Activated naive CD8-positive, alpha-beta T cell treated with anti-CD3 and anti-CD28 coated beads, Interleukin-2, amount 10 ng/mL, durations not matched to agents 7 days and 5 days (primary cell): Measurements from ENCODE around the gene GNB3. TPM values are rescaled to one million over a fixed set of nuclear protein-coding genes. Genes with fewer than 3 reads are reported as not detected.
"Not testable (repeated sequence)": the region's sequence is repeated elsewhere in the genome, so short reads cannot be mapped to it uniquely, and the experiment has no call there.

Source experiments
- ATAC-seq: fragments of 150-1000 bp; cut with Tn5 transposase; one replicate; pipeline ENCODE4 v1.10.0; 2021; ENCODE audit warnings: low read depth, moderate library complexity
- POLR2A ChIA-PET: fragments of 350-600 bp; sonication (Branson Sonifier 250); formaldehyde crosslinking; loops from one replicate; lab custom pipeline; 2021; ENCODE audit warnings: antibody characterized with exemption; lab: Charles Lee
- DNase-seq: peaks from one replicate; pipeline ENCODE4 v3.0.0; 2021
- H3K27ac Mint-ChIP-seq: one replicate; pipeline ENCODE4 v1.8.0; 2022; ENCODE audit warnings: mild to moderate bottlenecking, mixed read lengths
- H3K27me3 Mint-ChIP-seq: one replicate; pipeline ENCODE4 v1.8.0; 2022; ENCODE audit warnings: mild to moderate bottlenecking, moderate library complexity, mixed read lengths
- H3K36me3 Mint-ChIP-seq: one replicate; pipeline ENCODE4 v1.8.0; 2021; ENCODE audit warnings: mild to moderate bottlenecking, mixed read lengths
- H3K4me1 Mint-ChIP-seq: one replicate; pipeline ENCODE4 v1.8.0; 2021; ENCODE audit warnings: mixed read lengths
- H3K4me3 Mint-ChIP-seq: one replicate; pipeline ENCODE4 v1.8.0; 2022; ENCODE audit warnings: mild to moderate bottlenecking, moderate library complexity, mixed read lengths
- H3K9me3 Mint-ChIP-seq: one replicate; pipeline ENCODE4 v1.8.0; 2021; ENCODE audit warnings: mixed read lengths
- total RNA-seq, 2 experiments: library from RNA; stranded (reverse); gene quantifications; one replicate each; pipeline ENCODE4 v1.2.3, GENCODE V29; 2021

GNB3 gene
- total RNA-seq, 2 experiments from 2014 or later, result 2.6 to 3.1 TPM

- H3K9me3 Mint-ChIP-seq, result not testable (repeated sequence)
- POLR2A ChIA-PET, result interaction anchor here (0.7 to 4.6 kb wide), 4 partner anchors 12 to 148 kb away, joined by 3 to 27 read pairs (median 8); partner anchors contain the start of gene LPCAT3
- H3K36me3 Mint-ChIP-seq, result peaks cover 31% of the 10 kb centered on the region
These were observed 29.6 kb downstream of the GNB3 start for GRCh38 chr12:6870304-6870703.

DNA sequence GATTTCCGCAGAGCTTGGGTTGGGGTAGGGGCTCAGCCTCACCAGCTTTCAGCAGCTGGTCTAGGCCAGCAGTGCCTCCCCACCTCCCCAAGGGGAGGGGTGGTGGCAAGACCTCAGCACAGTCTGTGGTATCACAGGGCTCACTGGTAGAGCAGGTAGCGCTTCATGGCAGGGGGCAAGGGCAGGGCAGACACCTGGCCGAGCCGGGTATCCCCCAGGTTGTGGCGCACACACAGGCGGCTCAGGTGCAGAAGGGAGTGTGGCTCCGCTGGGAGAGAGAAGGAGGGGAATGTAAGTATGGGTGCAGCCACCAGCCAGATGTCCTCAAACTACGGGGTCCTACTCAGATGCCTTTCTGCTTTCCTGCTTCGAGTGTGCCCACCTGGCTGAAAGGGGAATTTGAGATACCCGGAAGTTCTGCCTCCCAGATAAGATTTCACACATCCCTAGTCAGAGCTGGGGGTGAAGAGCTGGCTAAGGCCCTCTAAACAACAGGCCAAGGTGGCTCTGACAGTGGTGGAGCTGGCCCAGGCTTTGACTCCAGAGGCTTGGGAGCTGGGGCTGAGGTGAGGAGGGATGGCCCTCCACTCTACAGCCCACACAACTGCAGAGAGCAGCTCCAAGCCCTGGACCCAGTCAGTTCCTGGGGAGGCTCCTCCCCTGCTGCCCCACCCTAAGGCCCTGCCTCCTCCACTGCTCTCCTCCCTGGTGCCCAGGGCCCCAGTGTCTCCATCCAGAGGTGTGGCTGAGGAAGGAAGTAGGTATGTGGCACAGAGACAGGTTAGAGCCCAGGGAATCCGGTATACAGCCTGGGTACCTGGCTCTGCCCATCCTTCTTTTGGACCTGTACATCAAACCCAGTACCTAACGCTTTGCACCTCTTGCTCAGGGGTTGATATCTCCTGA lies 30.6 kb downstream of the GNB3 start:
- Mint-ChIP-seq H3K27me3 (no peaks in the 10 kb centered on the region), H3K27ac (peak overlapping the region; percentile 93), H3K9me3 (no peaks in the 10 kb centered on the region), H3K4me1 (peaks cover 48% of the 10 kb centered on the region), H3K36me3 (peaks cover 35% of the 10 kb centered on the region), H3K4me3 (peak overlapping the region; percentile 94)
- POLR2A ChIA-PET, result interaction anchor here (0.6 to 4.7 kb wide), 11 partner anchors 11 to 237 kb away, joined by 3 to 78 read pairs (median 17); partner anchors contain the start of genes C12orf57, CDCA3, ENO2 and LPCAT3
- DNase-seq, result peak; percentile 56
- ATAC-seq, result peak; percentile 16

More at GRCh38 chr12:6870304-6870703, 29.6 kb downstream of the GNB3 start:
- ATAC-seq, H3K27me3 Mint-ChIP-seq, DNase-seq: not testable (repeated sequence)
- H3K4me3 Mint-ChIP-seq, result peak overlapping the region; percentile 94
- H3K27ac Mint-ChIP-seq, result peak overlapping the region; percentile 63
- H3K4me1 Mint-ChIP-seq, result peaks cover 44% of the 10 kb centered on the region

GRCh38 chr12:6872073-6873048 lies 31.6 kb downstream of the GNB3 start:
- POLR2A ChIA-PET, result interaction anchor here (0.6 to 4.7 kb wide), 28 partner anchors 10 to 409 kb away, joined by 3 to 78 read pairs (median 5); partner anchors contain the start of genes C12orf57, CDCA3, COPS7A and ENO2
- peak; percentile 27 for ATAC-seq

GRCh38 chr12:6873094-6874014 lies 32.6 kb downstream of the GNB3 start, which contains the start of gene SPSB2:
Gene SPSB2, minus strand, starts transcription at chr12:6873303. Its CDS starts 402 bp downstream, at chr12:6872901.
- H3K27ac Mint-ChIP-seq, result peak within 1 kb of the TSS; percentile 93
- DNase-seq (peak; percentile 100), ATAC-seq (peak; percentile 78)
- peaks cover 48% of the 10 kb centered on the region for H3K4me1 Mint-ChIP-seq
- no peaks in the 10 kb centered on the region for H3K27me3 Mint-ChIP-seq
- POLR2A ChIA-PET, result interaction anchor here (0.6 to 4.7 kb wide), 28 partner anchors 9 to 410 kb away, joined by 3 to 78 read pairs (median 5); partner anchors contain the start of genes C12orf57, CDCA3, COPS7A and ENO2
- H3K36me3 Mint-ChIP-seq, result peaks cover 32% of the 10 kb centered on the region
- H3K4me3 Mint-ChIP-seq, result peak within 1 kb of the TSS; percentile 94
- H3K9me3 Mint-ChIP-seq, result no peaks in the 10 kb centered on the region

More at GRCh38 chr12:6872073-6873048, 31.6 kb downstream of the GNB3 start:
- Mint-ChIP-seq H3K4me1 (peaks cover 48% of the 10 kb centered on the region), H3K36me3 (peaks cover 37% of the 10 kb centered on the region), H3K4me3 (peak overlapping the region; percentile 94), H3K9me3 (no peaks in the 10 kb centered on the region), H3K27ac (peak overlapping the region; percentile 93), H3K27me3 (no peaks in the 10 kb centered on the region)
- DNase-seq, result peak; percentile 95

DNA sequence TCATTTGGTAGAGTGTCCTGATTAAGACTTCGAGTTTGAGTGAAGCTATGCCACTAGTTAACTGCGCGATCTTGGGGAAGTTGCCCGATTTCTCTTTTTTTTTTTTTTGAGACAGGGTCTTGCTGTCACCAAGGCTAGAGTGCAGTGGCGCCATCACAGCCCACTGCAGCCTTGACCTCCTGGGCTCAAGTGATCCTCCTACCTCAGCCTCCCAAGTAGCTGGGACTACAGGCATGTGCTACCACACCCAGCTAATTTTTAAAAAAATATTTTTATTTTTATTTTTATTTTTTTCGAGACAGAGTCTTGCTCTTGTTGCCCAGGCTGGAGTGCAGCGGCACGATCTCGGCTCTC lies 33.3 kb downstream of the GNB3 start:
- not testable (repeated sequence) for H3K27me3 Mint-ChIP-seq
- peak overlapping the region; percentile 94 for H3K4me3 Mint-ChIP-seq

DNA sequence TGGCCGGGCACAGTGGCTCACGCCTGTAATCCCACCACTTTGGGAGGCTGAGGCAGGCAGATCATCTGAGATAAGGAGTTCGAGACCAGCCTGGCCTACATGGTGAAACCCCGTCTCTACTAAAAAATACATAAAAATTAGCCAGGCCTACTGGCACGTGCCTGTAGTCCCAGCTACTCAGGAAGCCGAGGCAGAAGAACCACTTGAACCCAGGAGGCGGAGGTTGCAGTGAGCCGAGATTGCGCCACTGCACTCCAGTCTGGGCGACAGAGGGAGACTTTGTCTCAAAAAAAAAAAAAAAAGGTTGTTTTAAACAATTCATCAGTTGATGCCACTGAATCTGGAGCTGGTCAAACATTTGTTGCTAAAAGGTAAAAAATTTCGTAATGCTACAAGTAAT lies 39.1 kb downstream of the GNB3 start:
- not testable (repeated sequence) for H3K27ac Mint-ChIP-seq, DNase-seq, ATAC-seq, H3K27me3 Mint-ChIP-seq, H3K9me3 Mint-ChIP-seq, H3K4me3 Mint-ChIP-seq, H3K4me1 Mint-ChIP-seq
- POLR2A ChIA-PET, result interaction anchor here (3.4 kb wide), 1 partner anchor 11 kb away, joined by 14 read pairs; no protein-coding TSS in a partner anchor
- H3K36me3 Mint-ChIP-seq, result peaks cover 15% of the 10 kb centered on the region

More for the DNA sequence above, 33.3 kb downstream of the GNB3 start:
- ATAC-seq, H3K9me3 Mint-ChIP-seq, DNase-seq: not testable (repeated sequence)
- Mint-ChIP-seq H3K36me3 (peaks cover 26% of the 10 kb centered on the region), H3K27ac (peak overlapping the region; percentile 89), H3K4me1 (peaks cover 44% of the 10 kb centered on the region)
- POLR2A ChIA-PET, result interaction anchor here (0.6 to 4.7 kb wide), 8 partner anchors 18 to 323 kb away, joined by 3 to 78 read pairs (median 26); partner anchors contain the start of genes C12orf57, CDCA3, LRRC23 and PTPN6

GRCh38 chr12:6883252-6883651 lies 42.5 kb downstream of the GNB3 start:
- H3K27ac Mint-ChIP-seq, result no peak overlapping the region
- peaks cover 9% of the 10 kb centered on the region for H3K36me3 Mint-ChIP-seq

DNA sequence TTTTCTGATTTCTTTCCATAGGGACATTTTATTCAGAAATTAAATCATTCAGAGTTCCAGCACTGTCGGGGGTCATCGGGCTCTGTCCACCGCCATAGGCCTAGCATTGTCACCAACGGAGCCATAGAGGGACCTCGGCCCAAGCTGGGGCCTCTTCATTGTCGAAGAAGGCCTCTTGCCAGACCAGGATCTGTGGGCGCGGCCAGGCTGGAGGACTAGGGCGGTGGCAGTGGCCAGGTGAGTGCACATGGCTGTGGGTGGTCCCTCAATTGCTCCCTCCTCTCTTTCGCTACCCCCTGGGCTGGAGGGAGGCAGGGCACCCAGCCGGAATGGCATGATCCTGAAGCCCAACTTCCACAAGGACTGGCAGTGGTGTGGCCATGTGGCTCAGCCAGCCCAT lies 43.0 kb downstream of the GNB3 start:
- Mint-ChIP-seq H3K4me1 (peaks cover 2% of the 10 kb centered on the region), H3K27me3 (no peaks in the 10 kb centered on the region), H3K36me3 (peaks cover 9% of the 10 kb centered on the region), H3K4me3 (no peak overlapping the region), H3K9me3 (no peaks in the 10 kb centered on the region), H3K27ac (no peak overlapping the region)
- DNase-seq (no peak), ATAC-seq (no peak)
- POLR2A ChIA-PET, result interaction anchor here (0.6 kb wide), 2 partner anchors 37 to 48 kb away, joined by 3 read pairs; no protein-coding TSS in a partner anchor

More at GRCh38 chr12:6883252-6883651, 42.5 kb downstream of the GNB3 start:
- no peaks in the 10 kb centered on the region for H3K9me3 Mint-ChIP-seq
- ATAC-seq, result no peak
- POLR2A ChIA-PET, result interaction anchor here (0.6 kb wide), 1 partner anchor 48 kb away, joined by 3 read pairs; no protein-coding TSS in a partner anchor
- H3K4me3 Mint-ChIP-seq, result no peak overlapping the region
- H3K27me3 Mint-ChIP-seq, result no peaks in the 10 kb centered on the region
- no peak for DNase-seq
- H3K4me1 Mint-ChIP-seq, result peaks cover under 1% of the 10 kb centered on the region

DNA sequence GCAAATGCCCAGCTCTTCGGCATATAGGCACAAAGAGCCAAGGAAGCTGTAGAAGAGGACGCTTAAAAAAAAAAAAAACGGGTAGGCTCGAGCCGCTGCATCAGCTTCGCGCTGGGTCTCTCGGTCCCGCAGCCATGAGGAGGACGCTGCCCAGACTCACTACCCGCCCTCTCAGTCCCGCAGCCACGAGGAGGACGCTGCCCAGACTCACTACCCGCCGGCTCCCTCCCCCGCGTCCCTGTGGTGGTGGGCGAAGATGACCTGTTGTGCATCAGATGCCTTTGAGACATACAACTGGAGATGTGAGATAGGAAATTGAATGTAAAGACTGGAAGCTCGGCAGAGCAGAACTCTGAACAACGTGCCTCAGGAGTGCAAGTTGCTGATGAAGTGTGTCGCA lies 43.8 kb downstream of the GNB3 start:
- POLR2A ChIA-PET, result no interaction called here
- Mint-ChIP-seq H3K27ac (no peak overlapping the region), H3K27me3 (no peaks in the 10 kb centered on the region), H3K4me3 (no peak overlapping the region), H3K36me3 (peaks cover 9% of the 10 kb centered on the region), H3K9me3 (no peaks in the 10 kb centered on the region), H3K4me1 (peaks cover 2% of the 10 kb centered on the region)
- DNase-seq (no peak), ATAC-seq (no peak)

GRCh38 chr12:6886206-6886999 lies 45.7 kb downstream of the GNB3 start:
- H3K27me3 Mint-ChIP-seq, ATAC-seq, H3K4me1 Mint-ChIP-seq, H3K4me3 Mint-ChIP-seq, H3K27ac Mint-ChIP-seq, DNase-seq, H3K36me3 Mint-ChIP-seq, H3K9me3 Mint-ChIP-seq: not testable (repeated sequence)
- POLR2A ChIA-PET, result interaction anchor here (1.1 kb wide), 1 partner anchor 18 kb away, joined by 3 read pairs; no protein-coding TSS in a partner anchor

GRCh38 chr12:6887460-6887859 lies 46.7 kb downstream of the GNB3 start:
- Mint-ChIP-seq H3K27ac (no peak overlapping the region), H3K36me3 (peaks cover 7% of the 10 kb centered on the region), H3K4me3 (no peak overlapping the region), H3K27me3 (no peaks in the 10 kb centered on the region), H3K9me3 (no peaks in the 10 kb centered on the region), H3K4me1 (peaks cover 15% of the 10 kb centered on the region)
- ATAC-seq (no peak), DNase-seq (no peak)
- POLR2A ChIA-PET, result interaction anchor here (0.8 kb wide), 1 partner anchor 18 kb away, joined by 3 read pairs; no protein-coding TSS in a partner anchor
